K562 (cell line): Measurements from ENCODE around the gene ZNF319.

Experiments used
- BDP1 ChIP-seq: IDR thresholded peaks from 3 replicates; pipeline ENCODE4 v1.6.1; 2011; ENCODE audit not compliant: insufficient read length, insufficient read depth
- COPS2 ChIP-seq: fragments of 450-650 bp; conservative IDR thresholded peaks from 2 replicates; pipeline ENCODE4 v1.6.1; 2016; ENCODE audit warnings: mild to moderate bottlenecking, moderate library complexity
- HDAC1 ChIP-seq, 2 experiments: fragments of 450-650 bp; IDR thresholded peaks; 2 replicates each; pipeline ENCODE4 v1.6.1; 2016 to 2017; ENCODE audit warnings: inconsistent platforms in 1 of 2, mild to moderate bottlenecking in 1 of 2, moderate library complexity in 1 of 2
- MCM2 ChIP-seq: fragments of 450-650 bp; IDR thresholded peaks from 2 replicates; pipeline ENCODE4 v1.6.1; 2017; ENCODE audit warnings: low read depth, mild to moderate bottlenecking
- NFYB ChIP-seq: IDR thresholded peaks from 2 replicates; pipeline ENCODE4 v1.6.1; 2011; ENCODE audit warnings: mild to moderate bottlenecking, moderate library complexity; ENCODE audit not compliant: insufficient read length; ENCODE audit errors: extremely low read depth
- POLR2A ChIP-seq: fragments of 450-650 bp; conservative IDR thresholded peaks from 2 replicates; pipeline ENCODE4 v1.6.1; 2016
- POLR2AphosphoS5 ChIP-seq: IDR thresholded peaks from 2 replicates; pipeline ENCODE4 v1.6.1; 2011; ENCODE audit warnings: mild to moderate bottlenecking, low read depth, low read length, moderate library complexity; ENCODE audit not compliant: control insufficient read depth, insufficient read depth
- SRSF1 ChIP-seq: fragments of 200-400 bp; formaldehyde crosslinking; IDR thresholded peaks from 2 replicates; pipeline ENCODE4 v1.6.1; 2017; ENCODE audit warnings: mild to moderate bottlenecking, low read depth, low read length, moderate library complexity
- ZBTB8A ChIP-seq: fragments of 450-650 bp; IDR thresholded peaks from 2 replicates; pipeline ENCODE4 v1.6.1; 2018; ENCODE audit warnings: mild to moderate bottlenecking, moderate library complexity; ENCODE audit not compliant: partially characterized antibody
- TF ChIP-seq, protein P1 (sequence below), 3 experiments: IDR thresholded peaks in 2 of 3; conservative IDR thresholded peaks in 1 of 3; 2 replicates each; pipeline ENCODE4 v1.5.1; 2011 to 2012; ENCODE audit warnings: low read length in 3 of 3, mild to moderate bottlenecking in 3 of 3, control low read depth in 2 of 3, improper control_type of control experiment in 1 of 3, inconsistent platforms in 1 of 3, low read depth in 1 of 3, mixed read lengths in 1 of 3, moderate library complexity in 1 of 3; ENCODE audit not compliant: insufficient read depth in 2 of 3
- TF ChIP-seq, protein P2 (sequence below): sonication (generic); formaldehyde crosslinking; IDR thresholded peaks from 2 replicates; pipeline ENCODE4 v1.5.0; 2020; ENCODE audit warnings: missing genetic modification reagents
- TF ChIP-seq, protein P3 (sequence below), 2 experiments: fragments of 450-650 bp in 1 of 2; sonication (generic) in 1 of 2; formaldehyde crosslinking in 1 of 2; IDR thresholded peaks in 1 of 2; conservative IDR thresholded peaks in 1 of 2; 2 replicates each; pipeline versions ENCODE4 v1.6.1 to v1.8.1; 2016 to 2023; ENCODE audit warnings: mild to moderate bottlenecking in 2 of 2, moderate library complexity in 2 of 2, inconsistent platforms in 1 of 2, missing genetic modification reagents in 1 of 2

DNA sequence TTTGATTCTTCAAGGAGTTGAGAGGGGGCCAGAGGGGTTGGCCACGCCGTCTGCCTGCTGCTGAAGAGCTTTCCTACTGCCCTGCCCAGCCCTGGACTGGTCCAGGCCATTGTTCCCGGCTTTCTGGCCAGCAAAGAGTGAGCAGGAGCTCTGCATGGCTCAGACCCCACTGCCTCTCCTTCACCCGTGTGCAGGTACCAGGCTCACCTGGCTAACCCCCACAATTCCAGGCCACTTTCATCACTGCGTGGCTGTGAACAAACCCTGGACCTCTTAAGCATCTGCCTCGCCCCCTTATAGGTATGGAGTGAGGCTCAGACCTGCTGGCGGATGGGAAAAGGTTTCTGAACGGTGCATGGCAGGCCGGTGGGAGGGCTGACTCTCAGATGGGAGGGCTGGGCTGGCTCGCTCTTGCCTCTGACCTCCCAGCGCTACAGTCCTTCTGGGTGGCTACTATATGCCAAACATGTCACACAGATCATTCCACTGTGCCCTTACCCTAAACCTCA lies 8.9 kb downstream of the ZNF319 start:
- TF ChIP-seq HDAC1 (IDR thresholded peaks at IDR 0.05) (no peak), BDP1 (no peak), NFYB (no peak), POLR2A (no peak), COPS2 (no peak), MCM2 (no peak), ZBTB8A (no peak), SRSF1 (no peak), POLR2AphosphoS5 (no peak)
- TF ChIP-seq, protein P1, sequence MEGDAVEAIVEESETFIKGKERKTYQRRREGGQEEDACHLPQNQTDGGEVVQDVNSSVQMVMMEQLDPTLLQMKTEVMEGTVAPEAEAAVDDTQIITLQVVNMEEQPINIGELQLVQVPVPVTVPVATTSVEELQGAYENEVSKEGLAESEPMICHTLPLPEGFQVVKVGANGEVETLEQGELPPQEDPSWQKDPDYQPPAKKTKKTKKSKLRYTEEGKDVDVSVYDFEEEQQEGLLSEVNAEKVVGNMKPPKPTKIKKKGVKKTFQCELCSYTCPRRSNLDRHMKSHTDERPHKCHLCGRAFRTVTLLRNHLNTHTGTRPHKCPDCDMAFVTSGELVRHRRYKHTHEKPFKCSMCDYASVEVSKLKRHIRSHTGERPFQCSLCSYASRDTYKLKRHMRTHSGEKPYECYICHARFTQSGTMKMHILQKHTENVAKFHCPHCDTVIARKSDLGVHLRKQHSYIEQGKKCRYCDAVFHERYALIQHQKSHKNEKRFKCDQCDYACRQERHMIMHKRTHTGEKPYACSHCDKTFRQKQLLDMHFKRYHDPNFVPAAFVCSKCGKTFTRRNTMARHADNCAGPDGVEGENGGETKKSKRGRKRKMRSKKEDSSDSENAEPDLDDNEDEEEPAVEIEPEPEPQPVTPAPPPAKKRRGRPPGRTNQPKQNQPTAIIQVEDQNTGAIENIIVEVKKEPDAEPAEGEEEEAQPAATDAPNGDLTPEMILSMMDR (IDR thresholded peaks at IDR 0.05 in 2 of 3, conservative IDR thresholded peaks at IDR 0.05 in 1 of 3; ENCODE audit: insufficient read depth in 2 of 3, low read depth in 1 of 3, low read length in 3 of 3): no peak
- TF ChIP-seq, protein P2, sequence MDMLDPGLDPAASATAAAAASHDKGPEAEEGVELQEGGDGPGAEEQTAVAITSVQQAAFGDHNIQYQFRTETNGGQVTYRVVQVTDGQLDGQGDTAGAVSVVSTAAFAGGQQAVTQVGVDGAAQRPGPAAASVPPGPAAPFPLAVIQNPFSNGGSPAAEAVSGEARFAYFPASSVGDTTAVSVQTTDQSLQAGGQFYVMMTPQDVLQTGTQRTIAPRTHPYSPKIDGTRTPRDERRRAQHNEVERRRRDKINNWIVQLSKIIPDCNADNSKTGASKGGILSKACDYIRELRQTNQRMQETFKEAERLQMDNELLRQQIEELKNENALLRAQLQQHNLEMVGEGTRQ (CRISPR knock-in tag): no peak
- TF ChIP-seq, protein P3, sequence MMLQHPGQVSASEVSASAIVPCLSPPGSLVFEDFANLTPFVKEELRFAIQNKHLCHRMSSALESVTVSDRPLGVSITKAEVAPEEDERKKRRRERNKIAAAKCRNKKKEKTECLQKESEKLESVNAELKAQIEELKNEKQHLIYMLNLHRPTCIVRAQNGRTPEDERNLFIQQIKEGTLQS (IDR thresholded peaks at IDR 0.05): no peak
- TF ChIP-seq, protein P3 (CRISPR knock-in tag; conservative IDR thresholded peaks at IDR 0.05): no peak
